Measurements from ENCODE around the gene ZNF560. TPM values are rescaled to one million over a fixed set of nuclear protein-coding genes. Genes with fewer than 3 reads are reported as not detected.

The ZNF560 gene
- total RNA-seq, 2 experiments from 2014 or later = 0.11 to 0.16 TPM

GRCh38 chr19:9500796-9501195, 2.4 kb upstream of the ZNF560 start:
- intact Hi-C loops (cut with micrococcal nuclease) = no loop called here
- Mint-ChIP-seq H3K4me1 (ENCODE audit: low read depth) (peaks cover 9% of the 10 kb centered on the region), H3K4me3 (no peak overlapping the region), H3K27ac (no peak overlapping the region), H3K27me3 (peaks cover 9% of the 10 kb centered on the region), H3K9me3 (peaks cover 41% of the 10 kb centered on the region), H3K36me3 (ENCODE audit: low read depth) (peaks cover 18% of the 10 kb centered on the region)
- ChIA-PET POLR2A (no interaction called here), CTCF (no interaction called here)
- DNase-seq (no peak), ATAC-seq (no peak)
- TF ChIP-seq, protein P1, sequence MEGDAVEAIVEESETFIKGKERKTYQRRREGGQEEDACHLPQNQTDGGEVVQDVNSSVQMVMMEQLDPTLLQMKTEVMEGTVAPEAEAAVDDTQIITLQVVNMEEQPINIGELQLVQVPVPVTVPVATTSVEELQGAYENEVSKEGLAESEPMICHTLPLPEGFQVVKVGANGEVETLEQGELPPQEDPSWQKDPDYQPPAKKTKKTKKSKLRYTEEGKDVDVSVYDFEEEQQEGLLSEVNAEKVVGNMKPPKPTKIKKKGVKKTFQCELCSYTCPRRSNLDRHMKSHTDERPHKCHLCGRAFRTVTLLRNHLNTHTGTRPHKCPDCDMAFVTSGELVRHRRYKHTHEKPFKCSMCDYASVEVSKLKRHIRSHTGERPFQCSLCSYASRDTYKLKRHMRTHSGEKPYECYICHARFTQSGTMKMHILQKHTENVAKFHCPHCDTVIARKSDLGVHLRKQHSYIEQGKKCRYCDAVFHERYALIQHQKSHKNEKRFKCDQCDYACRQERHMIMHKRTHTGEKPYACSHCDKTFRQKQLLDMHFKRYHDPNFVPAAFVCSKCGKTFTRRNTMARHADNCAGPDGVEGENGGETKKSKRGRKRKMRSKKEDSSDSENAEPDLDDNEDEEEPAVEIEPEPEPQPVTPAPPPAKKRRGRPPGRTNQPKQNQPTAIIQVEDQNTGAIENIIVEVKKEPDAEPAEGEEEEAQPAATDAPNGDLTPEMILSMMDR (IDR thresholded peaks at IDR 0.05) = no peak

DNA sequence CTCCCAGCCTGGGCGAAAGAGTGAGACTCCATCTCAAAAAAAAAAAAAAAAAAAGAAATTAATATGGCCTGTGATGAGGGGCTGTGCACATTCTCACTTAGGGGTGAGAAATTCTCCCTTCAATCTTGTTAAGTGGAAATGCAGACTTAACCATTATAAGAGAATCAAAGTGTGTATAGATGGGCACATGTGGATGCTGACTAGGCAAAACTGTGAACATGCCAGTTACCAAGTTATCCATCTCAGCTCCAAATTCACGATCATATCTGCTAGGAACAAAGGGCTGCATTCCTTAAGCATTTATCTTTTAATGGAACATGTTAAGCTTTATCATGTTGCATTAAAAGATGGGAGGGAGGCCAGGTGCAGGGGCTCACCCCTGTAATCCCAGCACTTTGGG, 4.3 kb downstream of the ZNF560 start:
- Mint-ChIP-seq H3K27ac (no peak overlapping the region), H3K4me1 (ENCODE audit: low read depth) (peaks cover 9% of the 10 kb centered on the region), H3K27me3 (peaks cover 13% of the 10 kb centered on the region), H3K36me3 (ENCODE audit: low read depth) (peaks cover 16% of the 10 kb centered on the region), H3K9me3 (peaks cover 22% of the 10 kb centered on the region), H3K4me3 (no peak overlapping the region)
- TF ChIP-seq, protein P1 (IDR thresholded peaks at IDR 0.05) = no peak
- ChIA-PET POLR2A (no interaction called here), CTCF (no interaction called here)
- intact Hi-C loops (cut with micrococcal nuclease) = no loop called here
- DNase-seq (no peak), ATAC-seq (no peak)

GRCh38 chr19:9487016-9487415, 11.4 kb downstream of the ZNF560 start:
- peaks cover 38% of the 10 kb centered on the region for H3K9me3 Mint-ChIP-seq
- no peak overlapping the region for H3K27ac Mint-ChIP-seq
- no peak for DNase-seq
- no peak for ATAC-seq
- intact Hi-C loops (cut with micrococcal nuclease) = no loop called here
- H3K4me1 Mint-ChIP-seq (ENCODE audit: low read depth) = no peaks in the 10 kb centered on the region
- H3K36me3 Mint-ChIP-seq (ENCODE audit: low read depth) = peaks cover 13% of the 10 kb centered on the region
- H3K27me3 Mint-ChIP-seq = no peaks in the 10 kb centered on the region
- ChIA-PET POLR2A (no interaction called here), CTCF (no interaction called here)
- H3K4me3 Mint-ChIP-seq = no peak overlapping the region
- TF ChIP-seq, protein P1 (IDR thresholded peaks at IDR 0.05) = no peak

DNA sequence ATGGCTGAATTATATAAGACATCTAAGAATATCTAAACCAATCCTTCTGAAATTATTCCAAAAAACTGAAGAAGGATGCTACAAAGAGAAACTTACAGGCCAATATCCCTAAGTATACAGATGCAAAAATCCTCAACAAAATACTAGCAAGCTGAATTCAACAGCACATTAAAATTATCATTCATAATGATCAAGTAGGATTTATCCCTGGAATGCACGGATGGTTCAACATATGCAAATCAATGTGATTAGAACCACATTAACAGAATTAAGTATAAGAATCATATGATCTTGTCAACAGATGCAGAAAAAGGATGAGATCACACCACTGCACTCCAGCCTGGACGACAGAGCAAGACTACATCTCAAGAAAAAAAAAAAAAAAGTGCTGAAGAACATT, 13.3 kb downstream of the ZNF560 start:
- no peak overlapping the region for H3K27ac Mint-ChIP-seq
- ATAC-seq (no peak), DNase-seq (no peak)
- peaks cover 18% of the 10 kb centered on the region for H3K36me3 Mint-ChIP-seq (ENCODE audit: low read depth)
- H3K9me3 Mint-ChIP-seq = peaks cover 44% of the 10 kb centered on the region
- CTCF ChIA-PET = no interaction called here
- intact Hi-C loops (cut with micrococcal nuclease) = no loop called here
- TF ChIP-seq, protein P1 (IDR thresholded peaks at IDR 0.05) = no peak
- H3K4me1 Mint-ChIP-seq (ENCODE audit: low read depth) = no peaks in the 10 kb centered on the region
- no peak overlapping the region for H3K4me3 Mint-ChIP-seq
- POLR2A ChIA-PET = no interaction called here
- no peaks in the 10 kb centered on the region for H3K27me3 Mint-ChIP-seq

DNA sequence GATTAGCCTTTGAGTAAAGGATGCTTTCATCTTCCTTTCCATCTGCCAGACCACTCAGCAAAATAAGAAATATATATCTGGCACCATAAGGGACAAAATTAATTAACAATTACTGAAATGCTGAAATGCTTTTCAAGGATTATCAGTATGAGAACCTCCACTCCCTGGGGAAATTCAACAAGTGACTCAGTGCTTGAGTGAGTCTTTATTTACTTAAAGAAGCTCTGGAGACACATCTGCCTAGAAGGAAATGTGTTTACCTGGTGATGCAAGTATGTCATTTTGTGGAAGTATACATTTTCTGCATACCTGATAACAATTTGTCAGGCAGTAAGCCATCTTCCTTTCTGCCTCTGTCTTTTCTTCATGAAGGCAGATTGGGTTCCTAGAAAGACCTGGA, 23.4 kb downstream of the ZNF560 start:
- Mint-ChIP-seq H3K36me3 (ENCODE audit: low read depth) (peaks cover 7% of the 10 kb centered on the region), H3K27me3 (peaks cover 1% of the 10 kb centered on the region), H3K9me3 (peaks cover 30% of the 10 kb centered on the region), H3K27ac (no peak overlapping the region), H3K4me1 (ENCODE audit: low read depth) (no peaks in the 10 kb centered on the region), H3K4me3 (no peak overlapping the region)
- ChIA-PET POLR2A (no interaction called here), CTCF (no interaction called here)
- TF ChIP-seq, protein P1 (IDR thresholded peaks at IDR 0.05) = no peak
- DNase-seq (no peak), ATAC-seq (no peak)
- intact Hi-C loops (cut with micrococcal nuclease) = no loop called here
